H1 (cell line): ENCODE data around the gene RIN2.

ENCODE experiments used
- ASH2L ChIP-seq: fragments of 200-600, 300-600 bp; sonication (generic); IDR thresholded peaks from one replicate; pipeline ENCODE4 v1.7.1; 2017; ENCODE audit warnings: low read length
- ATF3 ChIP-seq: IDR thresholded peaks from 2 replicates; pipeline ENCODE4 v1.6.1; 2011; ENCODE audit warnings: low read depth, mild to moderate bottlenecking, low read length; ENCODE audit not compliant: insufficient read depth
- BCL11A ChIP-seq, 2 experiments: IDR thresholded peaks; one replicate each; pipeline ENCODE4 v1.6.1; 2011; ENCODE audit warnings: low read depth in 2 of 2, low read length in 2 of 2, mild to moderate bottlenecking in 2 of 2
- CTCF ChIP-seq, 3 experiments: IDR thresholded peaks; 1 replicate in 2 of 3; 2 replicates in 1 of 3; pipeline versions ENCODE4 v1.5.1 to v1.6.1; 2011; ENCODE audit warnings: low read length in 3 of 3, mild to moderate bottlenecking in 3 of 3, inconsistent platforms in 2 of 3, low read depth in 1 of 3, moderate library complexity in 1 of 3; ENCODE audit not compliant: insufficient read depth in 1 of 3; ENCODE audit errors: control extremely low read depth in 1 of 3
- EP300 ChIP-seq, 2 experiments: IDR thresholded peaks; 1 replicate in 1 of 2; 2 replicates in 1 of 2; pipeline ENCODE4 v1.6.1; 2011 to 2012; ENCODE audit warnings: low read depth in 2 of 2, low read length in 2 of 2, mild to moderate bottlenecking in 2 of 2, borderline replicate concordance in 1 of 2, inconsistent platforms in 1 of 2, moderate library complexity in 1 of 2
- GABPA ChIP-seq: IDR thresholded peaks from 2 replicates; pipeline ENCODE4 v1.6.1; 2011; ENCODE audit warnings: mild to moderate bottlenecking, low read length, moderate library complexity, borderline replicate concordance; ENCODE audit not compliant: insufficient read depth
- HDAC2 ChIP-seq, 2 experiments: fragments of 300-600 bp in 1 of 2; sonication (generic) in 1 of 2; IDR thresholded peaks; 2 replicates each; pipeline ENCODE4 v1.6.1; 2011 to 2012; ENCODE audit warnings: low read depth in 2 of 2, low read length in 2 of 2, mild to moderate bottlenecking in 2 of 2, moderate library complexity in 2 of 2, borderline replicate concordance in 1 of 2, inconsistent platforms in 1 of 2
- KDM4A ChIP-seq: IDR thresholded peaks from one replicate; pipeline ENCODE4 v1.7.1; 2012; ENCODE audit warnings: low read depth, mild to moderate bottlenecking, moderate library complexity, low read length, inconsistent platforms; ENCODE audit not compliant: severe bottlenecking
- MAX ChIP-seq: IDR thresholded peaks from 2 replicates; pipeline ENCODE4 v1.6.1; 2012; ENCODE audit warnings: inconsistent platforms
- POLR2A ChIP-seq, 2 experiments: IDR thresholded peaks; 1 replicate in 1 of 2; 2 replicates in 1 of 2; pipeline ENCODE4 v1.6.1; 2011; ENCODE audit warnings: low read depth in 2 of 2, low read length in 2 of 2, mild to moderate bottlenecking in 2 of 2; ENCODE audit errors: control extremely low read depth in 1 of 2
- RFX5 ChIP-seq: IDR thresholded peaks from 2 replicates; pipeline ENCODE4 v1.6.1; 2011; ENCODE audit warnings: low read depth, low read length, improper control_type of control experiment, borderline replicate concordance
- SUZ12 ChIP-seq: fragments of 200-600 bp; sonication (generic); IDR thresholded peaks from 2 replicates; pipeline ENCODE4 v1.6.1; 2012; ENCODE audit warnings: mild to moderate bottlenecking, inconsistent platforms, low read length, moderate library complexity, mixed read lengths
- TCF12 ChIP-seq: IDR thresholded peaks from 2 replicates; pipeline ENCODE4 v1.6.1; 2011; ENCODE audit warnings: low read depth, mild to moderate bottlenecking, low read length
- ZNF274 ChIP-seq: IDR thresholded peaks from 2 replicates; pipeline ENCODE4 v1.7.0; 2012; ENCODE audit warnings: low read length, borderline replicate concordance; ENCODE audit errors: extremely low read depth

GRCh38 chr20:19747903-19748302, 10.2 kb upstream of the RIN2 start:
- no peak for TF ChIP-seq CTCF (IDR thresholded peaks at IDR 0.05; ENCODE audit: control extremely low read depth in 1 of 3, insufficient read depth in 1 of 3, low read depth in 1 of 3, low read length in 3 of 3)
- TF ChIP-seq MAX, result no peak
- TF ChIP-seq ZNF274, result no peak
- TF ChIP-seq HDAC2 (IDR thresholded peaks at IDR 0.05; ENCODE audit: borderline replicate concordance in 1 of 2, low read depth in 2 of 2, low read length in 2 of 2), result no peak
- TF ChIP-seq GABPA, result no peak
- no peak for TF ChIP-seq EP300 (IDR thresholded peaks at IDR 0.05; ENCODE audit: borderline replicate concordance in 1 of 2, low read depth in 2 of 2, low read length in 2 of 2)
- TF ChIP-seq TCF12, result no peak
- no peak for TF ChIP-seq POLR2A (IDR thresholded peaks at IDR 0.05; ENCODE audit: control extremely low read depth in 1 of 2, low read depth in 2 of 2, low read length in 2 of 2)
- TF ChIP-seq SUZ12, result no peak
- no peak for TF ChIP-seq KDM4A
- no peak for TF ChIP-seq RFX5
- no peak for TF ChIP-seq ASH2L
- no peak for TF ChIP-seq BCL11A (IDR thresholded peaks at IDR 0.05; ENCODE audit: low read depth in 2 of 2, low read length in 2 of 2)
- TF ChIP-seq ATF3, result no peak
